Neural cell (in vitro differentiated cells): Measurements from ENCODE around the gene FAM187B. TPM values are rescaled to one million over a fixed set of nuclear protein-coding genes. Genes with fewer than 3 reads are reported as not detected.

Experiments
- H2AFZ ChIP-seq: fragments of 200-600, 300-800 bp; sonication (generic), shearing (Covaris generic); 2 replicates; pipeline ENCODE4 v1.6.0; 2014; ENCODE audit warnings: low read depth, mild to moderate bottlenecking, antibody characterized with exemption, low read length, moderate library complexity
- H3F3A ChIP-seq: fragments of 200-600 bp; shearing (Covaris generic); 2 replicates; pipeline ENCODE4 v1.6.1; 2016; ENCODE audit warnings: mild to moderate bottlenecking, moderate library complexity, mixed read lengths, antibody characterized with exemption, low read length; ENCODE audit not compliant: insufficient read depth, poor library complexity, severe bottlenecking
- H3K27ac ChIP-seq: fragments of 200-600, 300-800 bp; sonication (generic), shearing (Covaris generic); 2 replicates; pipeline ENCODE4 v1.5.1; 2014; ENCODE audit warnings: mild to moderate bottlenecking, low read length, moderate library complexity
- H3K27me3 ChIP-seq: fragments of 300-800, 200-600 bp; sonication (generic), shearing (Covaris generic); 2 replicates; pipeline ENCODE4 v1.6.0; 2014; ENCODE audit warnings: mild to moderate bottlenecking, low read depth, low read length, moderate library complexity; ENCODE audit not compliant: insufficient read depth
- H3K36me3 ChIP-seq: fragments of 300-800, 200-600 bp; sonication (generic), shearing (Covaris generic); 2 replicates; pipeline ENCODE4 v1.5.1; 2014; ENCODE audit warnings: mild to moderate bottlenecking, antibody characterized with exemption, low read length, moderate library complexity; ENCODE audit not compliant: insufficient read depth
- H3K4me2 ChIP-seq: fragments of 300-800, 200-600 bp; sonication (generic), shearing (Covaris generic); 2 replicates; pipeline ENCODE4 v1.6.0; 2014; ENCODE audit warnings: mild to moderate bottlenecking, low read length
- H3K4me3 ChIP-seq: fragments of 300-800, 200-600 bp; sonication (generic), shearing (Covaris generic); 2 replicates; pipeline ENCODE4 v1.5.1; 2014; ENCODE audit warnings: mild to moderate bottlenecking, low read length, moderate library complexity
- H3K79me2 ChIP-seq: fragments of 200-600 bp; shearing (Covaris generic); replicated peaks from 2 replicates; pipeline ENCODE4 v1.6.0; 2014; ENCODE audit warnings: mild to moderate bottlenecking, low read length, moderate library complexity; ENCODE audit not compliant: insufficient read depth
- H3K9ac ChIP-seq: fragments of 300-800, 200-600 bp; sonication (generic), shearing (Covaris generic); 2 replicates; pipeline ENCODE4 v1.6.1; 2016; ENCODE audit warnings: mild to moderate bottlenecking, low read length, mixed read lengths
- H3K9me2 ChIP-seq: fragments of 200-600 bp; shearing (Covaris generic); 2 replicates; pipeline ENCODE4 v1.6.1; 2016; ENCODE audit warnings: mild to moderate bottlenecking, low read length, mixed read lengths; ENCODE audit not compliant: insufficient read depth
- H3K9me3 ChIP-seq: fragments of 200-600, 300-800 bp; sonication (generic), shearing (Covaris generic); 2 replicates; pipeline ENCODE4 v1.6.1; 2016; ENCODE audit warnings: mild to moderate bottlenecking, mixed run types, low read length, moderate library complexity, mixed read lengths
- H4K20me1 ChIP-seq: fragments of 200-600 bp; shearing (Covaris generic); 2 replicates; pipeline ENCODE4 v1.6.1; 2016; ENCODE audit warnings: mild to moderate bottlenecking, mixed run types; ENCODE audit not compliant: insufficient read depth
- CTCF ChIP-seq: fragments of 450-650 bp; IDR thresholded peaks from 2 replicates; pipeline ENCODE4 v1.5.1; 2014; ENCODE audit warnings: antibody characterized with exemption, mild to moderate bottlenecking, moderate library complexity; ENCODE audit not compliant: poor library complexity, severe bottlenecking
- EP300 ChIP-seq: fragments of 450-650 bp; conservative IDR thresholded peaks from 2 replicates; pipeline ENCODE4 v1.6.1; 2014; ENCODE audit warnings: antibody characterized with exemption, mild to moderate bottlenecking, moderate library complexity; ENCODE audit not compliant: poor library complexity, severe bottlenecking
- EZH2 ChIP-seq: fragments of 200-600, 300-800 bp; shearing (Covaris generic), sonication (generic); IDR thresholded peaks from 2 replicates; pipeline ENCODE4 v1.6.1; 2014; ENCODE audit warnings: antibody characterized with exemption, low read length, borderline replicate concordance, mild to moderate bottlenecking; ENCODE audit not compliant: insufficient read depth, poor library complexity, severe bottlenecking
- MXI1 ChIP-seq: fragments of 450-650 bp; conservative IDR thresholded peaks from 2 replicates; pipeline ENCODE4 v1.6.1; 2014; ENCODE audit warnings: antibody characterized with exemption, mild to moderate bottlenecking; ENCODE audit not compliant: poor library complexity, severe bottlenecking
- POLR2AphosphoS5 ChIP-seq: IDR thresholded peaks from 2 replicates; pipeline ENCODE4 v1.6.1; 2012
- RAD21 ChIP-seq: fragments of 450-650 bp; conservative IDR thresholded peaks from 2 replicates; pipeline ENCODE4 v1.6.1; 2014; ENCODE audit warnings: antibody characterized with exemption, mild to moderate bottlenecking, moderate library complexity
- SMC3 ChIP-seq: fragments of 450-650 bp; conservative IDR thresholded peaks from 2 replicates; pipeline ENCODE4 v1.6.1; 2014; ENCODE audit warnings: antibody characterized with exemption, mild to moderate bottlenecking, moderate library complexity; ENCODE audit not compliant: poor library complexity
- TAF1 ChIP-seq: IDR thresholded peaks from 2 replicates; pipeline ENCODE4 v1.6.1; 2012; ENCODE audit warnings: low read depth
- polyA plus RNA-seq: library from polyadenylated mRNA; depleted of rRNA; stranded (reverse); fragments of >200 nt; gene quantifications from 2 replicates; pipeline ENCODE4 v1.2.3, GENCODE V29; 2014
- TF ChIP-seq, protein P1 (sequence below): IDR thresholded peaks from 2 replicates; pipeline ENCODE4 v1.6.1; 2012; ENCODE audit warnings: borderline replicate concordance

FAM187B gene
- polyA plus RNA-seq, 1 donor from 2014 or later, result not detected

DNA sequence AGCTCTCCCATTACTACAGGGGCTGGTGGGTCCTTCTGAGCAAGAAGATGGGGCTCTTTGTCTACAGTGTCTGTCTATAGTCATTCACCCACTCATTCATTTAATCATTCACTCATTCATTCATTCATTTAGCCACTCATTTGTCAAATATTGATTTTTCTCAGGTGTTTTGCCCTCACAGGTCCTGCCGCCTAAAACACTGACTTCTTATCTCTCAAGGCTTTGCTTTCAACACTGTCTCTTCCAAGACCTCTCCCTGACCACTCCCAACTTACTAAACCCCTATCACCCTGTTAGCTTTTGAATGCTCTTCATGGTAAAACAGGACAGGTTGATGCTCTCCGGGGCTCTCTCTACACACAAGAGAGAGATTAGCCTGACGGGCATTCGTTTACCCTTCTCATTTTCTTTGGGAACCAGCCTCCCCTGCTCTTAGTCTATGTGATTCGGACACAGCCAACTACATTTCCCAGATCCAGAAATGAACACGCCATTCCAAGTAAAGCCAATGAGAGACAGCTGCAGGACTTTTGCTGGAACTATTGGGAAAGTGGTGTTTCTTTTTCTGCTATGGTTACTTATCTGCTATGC lies 22.7 kb downstream of the FAM187B start:
- H3K9ac ChIP-seq, result no peak overlapping the region
- H3K36me3 ChIP-seq, result no peaks in the 10 kb centered on the region
- H3K27ac ChIP-seq, result no peak overlapping the region
- H3K27me3 ChIP-seq, result no peaks in the 10 kb centered on the region
- no peaks in the 10 kb centered on the region for H3K79me2 ChIP-seq
- no peaks in the 10 kb centered on the region for H3K9me2 ChIP-seq
- TF ChIP-seq SMC3, result no peak
- TF ChIP-seq EZH2, result no peak
- no peaks in the 10 kb centered on the region for H3K9me3 ChIP-seq
- no peak overlapping the region for H2AFZ ChIP-seq
- no peaks in the 10 kb centered on the region for H4K20me1 ChIP-seq
- H3K4me3 ChIP-seq, result no peak overlapping the region
- no peaks in the 10 kb centered on the region for H3F3A ChIP-seq
- H3K4me2 ChIP-seq, result no peak overlapping the region

DNA sequence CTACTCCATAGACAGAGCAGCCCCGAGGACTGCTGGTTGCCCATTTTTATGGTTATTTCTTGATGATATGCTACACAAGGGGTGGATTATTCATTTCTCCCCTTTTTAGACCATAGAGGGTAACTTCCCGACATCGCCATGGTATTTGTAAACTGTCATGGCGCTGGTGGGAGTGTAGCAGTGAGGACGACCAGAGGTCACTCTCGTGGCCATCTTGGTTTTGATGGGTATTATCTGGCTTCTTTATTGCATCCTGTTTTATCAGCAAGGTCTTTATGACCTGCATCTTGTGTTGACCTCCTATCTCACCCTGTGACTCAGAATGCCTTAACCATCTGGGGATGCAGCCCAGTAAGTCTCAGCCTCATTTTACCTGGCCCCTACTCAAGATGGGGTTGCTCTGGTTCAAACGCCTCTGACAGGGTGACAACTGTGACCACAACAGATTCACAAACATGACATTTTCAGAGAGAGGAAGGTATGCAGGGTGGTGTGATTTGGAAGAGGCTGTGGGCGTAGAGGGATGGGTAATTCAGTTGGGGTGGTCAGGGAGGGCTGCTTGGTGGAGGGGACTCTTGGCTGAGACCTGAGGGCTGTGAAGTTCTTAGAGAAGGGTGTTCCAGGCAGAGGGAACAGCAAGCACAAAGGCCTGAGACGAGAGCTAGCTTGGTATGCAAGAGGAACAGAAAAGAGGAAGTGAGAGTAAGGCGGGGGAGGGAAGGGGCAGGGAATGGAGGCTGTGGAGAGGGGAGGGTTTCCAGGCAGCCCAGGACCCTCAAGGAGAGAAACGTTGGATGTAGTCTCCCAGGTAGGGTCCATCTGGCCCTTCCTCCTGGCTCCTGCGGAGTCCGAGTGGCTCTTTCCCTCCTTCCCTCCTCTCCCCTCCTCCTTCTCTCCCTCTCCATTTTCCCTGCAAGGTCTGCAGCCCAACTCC lies 23.5 kb downstream of the FAM187B start:
- H3K4me3 ChIP-seq, result no peak overlapping the region
- H3F3A ChIP-seq, result no peaks in the 10 kb centered on the region
- no peaks in the 10 kb centered on the region for H3K27me3 ChIP-seq
- no peaks in the 10 kb centered on the region for H3K9me3 ChIP-seq
- H3K79me2 ChIP-seq, result no peaks in the 10 kb centered on the region
- H3K4me2 ChIP-seq, result no peak overlapping the region
- TF ChIP-seq EP300 (no peak), MXI1 (no peak), CTCF (no peak), EZH2 (no peak), SMC3 (no peak), POLR2AphosphoS5 (no peak), RAD21 (no peak), TAF1 (no peak)
- TF ChIP-seq, protein P1, sequence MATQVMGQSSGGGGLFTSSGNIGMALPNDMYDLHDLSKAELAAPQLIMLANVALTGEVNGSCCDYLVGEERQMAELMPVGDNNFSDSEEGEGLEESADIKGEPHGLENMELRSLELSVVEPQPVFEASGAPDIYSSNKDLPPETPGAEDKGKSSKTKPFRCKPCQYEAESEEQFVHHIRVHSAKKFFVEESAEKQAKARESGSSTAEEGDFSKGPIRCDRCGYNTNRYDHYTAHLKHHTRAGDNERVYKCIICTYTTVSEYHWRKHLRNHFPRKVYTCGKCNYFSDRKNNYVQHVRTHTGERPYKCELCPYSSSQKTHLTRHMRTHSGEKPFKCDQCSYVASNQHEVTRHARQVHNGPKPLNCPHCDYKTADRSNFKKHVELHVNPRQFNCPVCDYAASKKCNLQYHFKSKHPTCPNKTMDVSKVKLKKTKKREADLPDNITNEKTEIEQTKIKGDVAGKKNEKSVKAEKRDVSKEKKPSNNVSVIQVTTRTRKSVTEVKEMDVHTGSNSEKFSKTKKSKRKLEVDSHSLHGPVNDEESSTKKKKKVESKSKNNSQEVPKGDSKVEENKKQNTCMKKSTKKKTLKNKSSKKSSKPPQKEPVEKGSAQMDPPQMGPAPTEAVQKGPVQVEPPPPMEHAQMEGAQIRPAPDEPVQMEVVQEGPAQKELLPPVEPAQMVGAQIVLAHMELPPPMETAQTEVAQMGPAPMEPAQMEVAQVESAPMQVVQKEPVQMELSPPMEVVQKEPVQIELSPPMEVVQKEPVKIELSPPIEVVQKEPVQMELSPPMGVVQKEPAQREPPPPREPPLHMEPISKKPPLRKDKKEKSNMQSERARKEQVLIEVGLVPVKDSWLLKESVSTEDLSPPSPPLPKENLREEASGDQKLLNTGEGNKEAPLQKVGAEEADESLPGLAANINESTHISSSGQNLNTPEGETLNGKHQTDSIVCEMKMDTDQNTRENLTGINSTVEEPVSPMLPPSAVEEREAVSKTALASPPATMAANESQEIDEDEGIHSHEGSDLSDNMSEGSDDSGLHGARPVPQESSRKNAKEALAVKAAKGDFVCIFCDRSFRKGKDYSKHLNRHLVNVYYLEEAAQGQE, result no peak
- no peak overlapping the region for H3K27ac ChIP-seq
- H4K20me1 ChIP-seq, result no peaks in the 10 kb centered on the region
- no peaks in the 10 kb centered on the region for H3K9me2 ChIP-seq
- H3K36me3 ChIP-seq, result no peaks in the 10 kb centered on the region
- H3K9ac ChIP-seq, result no peak overlapping the region
- no peak overlapping the region for H2AFZ ChIP-seq
